Caki2 (cell line): ENCODE data around the gene TBC1D12. TPM values are rescaled to one million over a fixed set of nuclear protein-coding genes. Genes with fewer than 3 reads are reported as not detected.

Source experiments
- total RNA-seq: library from RNA; depleted of rRNA; stranded (reverse); fragments of >200 nt; shearing (Covaris generic); gene quantifications from 2 replicates; pipeline ENCODE4 v1.2.3, GENCODE V29; 2014; ENCODE audit warnings: low replicate concordance; rRNA removed

TBC1D12 gene
- total RNA-seq, 1 experiment from 2014 or later: 14.8 TPM

Other genes with a start within 250 kb of the TBC1D12 start
- gene NOC3L, start 39.6 kb upstream of the TBC1D12 start, total RNA-seq: 20.3 and 25.2 TPM in 2 replicates
- gene HELLS, start 143.2 kb downstream of the TBC1D12 start, total RNA-seq: 59.2 and 74.8 TPM in 2 replicates